ENCODE data around the gene YBEY.

DNA sequence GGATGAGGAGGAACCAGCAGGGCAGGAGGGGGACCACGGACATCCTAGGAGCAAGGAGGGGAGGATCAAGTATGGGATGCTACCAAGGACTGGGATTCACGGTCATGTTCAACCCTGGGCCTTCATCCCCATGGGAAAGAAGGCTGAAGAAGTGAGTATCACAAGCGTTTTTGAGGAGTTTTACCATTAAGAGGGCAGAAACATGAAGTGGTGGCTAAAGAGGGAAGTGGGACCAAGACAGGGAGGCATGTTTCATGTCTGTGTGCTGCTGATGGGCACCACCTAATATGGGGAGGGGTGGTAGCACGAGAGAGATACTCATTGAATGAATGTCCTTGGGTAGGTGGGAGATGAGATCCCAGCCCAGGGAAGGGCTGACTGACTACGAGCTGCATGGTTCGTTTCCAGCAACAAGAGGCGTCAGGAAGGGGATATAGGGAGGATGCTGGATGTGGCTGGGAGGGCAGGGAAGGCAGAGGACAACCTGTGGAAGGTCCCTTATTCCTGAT, 46.3 kb upstream of the YBEY start:
- no peak for TF ChIP-seq POLR2AphosphoS5 (IDR thresholded peaks at IDR 0.05)
- TF ChIP-seq, protein P1, sequence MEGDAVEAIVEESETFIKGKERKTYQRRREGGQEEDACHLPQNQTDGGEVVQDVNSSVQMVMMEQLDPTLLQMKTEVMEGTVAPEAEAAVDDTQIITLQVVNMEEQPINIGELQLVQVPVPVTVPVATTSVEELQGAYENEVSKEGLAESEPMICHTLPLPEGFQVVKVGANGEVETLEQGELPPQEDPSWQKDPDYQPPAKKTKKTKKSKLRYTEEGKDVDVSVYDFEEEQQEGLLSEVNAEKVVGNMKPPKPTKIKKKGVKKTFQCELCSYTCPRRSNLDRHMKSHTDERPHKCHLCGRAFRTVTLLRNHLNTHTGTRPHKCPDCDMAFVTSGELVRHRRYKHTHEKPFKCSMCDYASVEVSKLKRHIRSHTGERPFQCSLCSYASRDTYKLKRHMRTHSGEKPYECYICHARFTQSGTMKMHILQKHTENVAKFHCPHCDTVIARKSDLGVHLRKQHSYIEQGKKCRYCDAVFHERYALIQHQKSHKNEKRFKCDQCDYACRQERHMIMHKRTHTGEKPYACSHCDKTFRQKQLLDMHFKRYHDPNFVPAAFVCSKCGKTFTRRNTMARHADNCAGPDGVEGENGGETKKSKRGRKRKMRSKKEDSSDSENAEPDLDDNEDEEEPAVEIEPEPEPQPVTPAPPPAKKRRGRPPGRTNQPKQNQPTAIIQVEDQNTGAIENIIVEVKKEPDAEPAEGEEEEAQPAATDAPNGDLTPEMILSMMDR (IDR thresholded peaks at IDR 0.05; ENCODE audit: poor library complexity, severe bottlenecking): no peak

Data from neural cell (in vitro differentiated cells).